Heart left ventricle (tissue), 16 donors: ENCODE data around the gene FOXP1. TPM values are rescaled to one million over a fixed set of nuclear protein-coding genes. Genes with fewer than 3 reads are reported as not detected.

Experiments
- ATAC-seq, 4 donors: fragments of 200-7000 bp; cut with Tn5 transposase; one replicate each; pipeline ENCODE4 v1.9.1; 2020 to 2022; ENCODE audit warnings: moderate library complexity in 4 of 4, mild to moderate bottlenecking in 3 of 4, moderate number of reproducible peaks in 1 of 4
- DNase-seq, 5 donors: peaks; one replicate each; pipeline ENCODE4 v3.0.0-alpha.2; 2020
- H3K27ac ChIP-seq, 12 donors: fragments of 200-600 bp; sonication (generic) in 4 of 12; one replicate each; pipeline versions ENCODE4 v1.5.0 to v1.8.0; 2016 to 2022; ENCODE audit warnings: mild to moderate bottlenecking in 2 of 12
- H3K27me3 ChIP-seq, 9 donors: fragments of 200-600 bp; sonication (generic) in 2 of 9; one replicate each; pipeline versions ENCODE4 v1.5.1 to v1.8.0; 2016 to 2022; ENCODE audit warnings: mild to moderate bottlenecking in 3 of 9
- H3K36me3 ChIP-seq, 9 donors: fragments of 200-600 bp; sonication (generic) in 2 of 9; one replicate each; pipeline versions ENCODE4 v1.5.0 to v1.8.0; 2018 to 2022; ENCODE audit warnings: mild to moderate bottlenecking in 2 of 9
- H3K4me1 ChIP-seq, 12 donors: fragments of 200-600 bp; sonication (generic) in 4 of 12; one replicate each; pipeline versions ENCODE4 v1.5.0 to v1.8.0; 2016 to 2022; ENCODE audit warnings: mild to moderate bottlenecking in 3 of 12
- H3K4me3 ChIP-seq, 12 donors: fragments of 200-600 bp; sonication (generic) in 4 of 12; one replicate each; pipeline versions ENCODE4 v1.5.0 to v1.8.0; 2017 to 2022; ENCODE audit warnings: mild to moderate bottlenecking in 9 of 12, moderate library complexity in 4 of 12
- H3K9me3 ChIP-seq, 12 donors: fragments of 200-600 bp; sonication (generic) in 4 of 12; one replicate each; pipeline versions ENCODE4 v1.5.0 to v1.8.0; 2016 to 2022; ENCODE audit warnings: mild to moderate bottlenecking in 1 of 12
- POLR2A ChIP-seq, 2 donors: fragments of 450-650 bp; IDR thresholded peaks; one replicate each; pipeline ENCODE4 v1.6.1; 2017; ENCODE audit warnings: antibody characterized with exemption in 2 of 2, mild to moderate bottlenecking in 2 of 2, moderate library complexity in 2 of 2
- WGBS, 4 donors: extraction: QIAGEN DNeasy Blood & Tissue Kit in 2 of 4; methylation state at CpG; one replicate each; pipeline versions ENCODE4 v1.1.5 to v1.1.7; 2013 to 2018; 5-methylcytosine and 5-hydroxymethylcytosine counted together
- intact Hi-C, 10 donors: fragments of 100-400 bp; cut with DNase I; formaldehyde crosslinking; loops; one replicate each; pipeline versions ENCODE4 v1.11.1 to v1.14.2; 2022
- polyA plus RNA-seq, 2 donors: library from polyadenylated mRNA; stranded (reverse); fragments of 200-250 nt; gene quantifications; one replicate each; pipeline ENCODE4 v1.2.3, GENCODE V29; 2013
- total RNA-seq, 9 donors: library from RNA; depleted of rRNA in 2 of 9; stranded (reverse); fragments of >200 nt in 2 of 9; fragmentation: NEBNext Ultra II Directional in 3 of 9; extraction: Animal tissue kit (Norgen Biotek cat#: 25700) in 3 of 9; gene quantifications; one replicate each; pipeline versions ENCODE4 v1.1.0 to v1.2.4, GENCODE V29; 2016 to 2023
- TF ChIP-seq, protein P1 (sequence below), 12 donors: fragments of 200-600 bp; sonication (generic) in 4 of 12; IDR thresholded peaks; one replicate each; pipeline versions ENCODE4 v1.5.0 to v1.8.0; 2018 to 2022; ENCODE audit warnings: antibody characterized with exemption in 12 of 12, mild to moderate bottlenecking in 5 of 12
- donor health status: ischemic (EF 13 %, LVEDD 7.1; RV severe dilation, severe dysfunction).
- donor health status: healthy with polysubstance abuse.
- donor health status: DM: no; HTN: yes; CAD: no.
- donor health status: DM: no; HTN: no; CAD: no.
- donor health status: ischemic (EF 25% LVEDD 6.9; RV normal size, moderate dysfunction).
- donor health status: ischemic (EF 25% LVEDD 5.7; RV mildly dilated, moderate dysfunction).
- donor health status: healthy.
- donor health status: DM: yes; HTN: yes; CAD: no.
- donor health status: ischemic (EF 35%, LVEDD 5.7; RV mildly dilated, moderate dysfunction).
- donor health status: nonischemic (EF 11% LVEDD 7.7; RV severe dilation, severe dysfunction).
- donor health status: DM: yes; HTN: yes; CAD: no.
- donor health status: PGD.
- donor health status: ischemic (EF 29% LVEDD 5.4; RV normal size, mild dysfunction).
- donor health status: nonischemic (EF 23%, LVEDD 6.1; RV moderate dilation, normal function).

Gene FOXP1
- total and polyA plus RNA-seq, 11 donors: 14.9 to 67.8 (median 41.1) TPM

DNA sequence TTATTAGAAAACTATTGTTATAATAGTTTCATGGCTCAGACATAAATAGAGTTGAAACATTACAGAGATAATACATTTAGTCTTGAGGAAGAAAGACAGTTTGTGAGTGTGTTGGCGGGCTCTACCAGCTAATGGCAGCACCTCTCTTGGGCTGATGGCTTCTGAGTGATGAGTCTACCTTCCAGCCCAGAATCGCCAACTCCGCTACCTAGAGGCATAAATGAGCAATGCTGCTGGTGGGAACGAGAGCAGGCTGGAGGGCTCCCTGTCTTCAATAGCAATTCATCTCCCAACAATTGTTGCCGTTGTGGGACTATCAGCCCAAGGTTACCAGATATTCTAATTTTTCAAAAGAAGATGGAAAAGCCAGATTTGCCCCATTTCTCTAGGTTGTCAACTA, 388.7 kb downstream of the FOXP1 start:
- WGBS, 4 donors: 95 to 99% (median 98%) methylated on average over 5 of the region's 5 CpGs
- no peak for DNase-seq
- intact Hi-C loops: no loop called here

DNA sequence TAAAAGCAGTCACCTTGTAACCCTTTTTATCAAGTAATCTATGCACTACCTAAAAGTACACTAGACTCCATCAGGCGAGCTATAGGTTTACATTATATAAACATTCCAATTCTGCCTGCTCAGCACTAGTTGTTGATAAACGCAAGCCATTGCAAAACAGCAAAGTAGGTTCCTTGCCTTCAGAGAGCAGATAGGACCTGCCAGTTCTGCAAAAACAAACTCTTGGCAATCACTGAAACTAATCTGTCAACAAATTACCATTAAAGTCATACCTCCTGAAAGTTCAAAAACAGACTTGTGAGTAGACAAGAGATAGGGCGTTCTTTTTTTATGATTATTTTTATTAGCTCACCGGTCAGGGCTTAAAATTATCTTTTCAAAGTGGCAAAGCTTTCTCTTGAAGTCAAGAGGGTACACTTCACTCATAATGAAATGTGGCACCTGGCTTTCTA, 392.5 kb downstream of the FOXP1 start:
- no peak for TF ChIP-seq POLR2A (IDR thresholded peaks at IDR 0.05)
- TF ChIP-seq, protein P1, sequence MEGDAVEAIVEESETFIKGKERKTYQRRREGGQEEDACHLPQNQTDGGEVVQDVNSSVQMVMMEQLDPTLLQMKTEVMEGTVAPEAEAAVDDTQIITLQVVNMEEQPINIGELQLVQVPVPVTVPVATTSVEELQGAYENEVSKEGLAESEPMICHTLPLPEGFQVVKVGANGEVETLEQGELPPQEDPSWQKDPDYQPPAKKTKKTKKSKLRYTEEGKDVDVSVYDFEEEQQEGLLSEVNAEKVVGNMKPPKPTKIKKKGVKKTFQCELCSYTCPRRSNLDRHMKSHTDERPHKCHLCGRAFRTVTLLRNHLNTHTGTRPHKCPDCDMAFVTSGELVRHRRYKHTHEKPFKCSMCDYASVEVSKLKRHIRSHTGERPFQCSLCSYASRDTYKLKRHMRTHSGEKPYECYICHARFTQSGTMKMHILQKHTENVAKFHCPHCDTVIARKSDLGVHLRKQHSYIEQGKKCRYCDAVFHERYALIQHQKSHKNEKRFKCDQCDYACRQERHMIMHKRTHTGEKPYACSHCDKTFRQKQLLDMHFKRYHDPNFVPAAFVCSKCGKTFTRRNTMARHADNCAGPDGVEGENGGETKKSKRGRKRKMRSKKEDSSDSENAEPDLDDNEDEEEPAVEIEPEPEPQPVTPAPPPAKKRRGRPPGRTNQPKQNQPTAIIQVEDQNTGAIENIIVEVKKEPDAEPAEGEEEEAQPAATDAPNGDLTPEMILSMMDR (IDR thresholded peaks at IDR 0.05): no peak

More for the DNA sequence above, 388.7 kb downstream of the FOXP1 start:
- Histone ChIP-seq H3K27me3 (no peaks in the 10 kb centered on the region), H3K4me1 (peaks cover 0 to 11% (median 0%) of the 10 kb centered on the region in 12 donors), H3K36me3 (peaks cover 0 to 15% (median 0%) of the 10 kb centered on the region in 9 donors), H3K27ac (no peak overlapping the region), H3K9me3 (no peaks in the 10 kb centered on the region), H3K4me3 (no peak overlapping the region)
- no peak for TF ChIP-seq POLR2A (IDR thresholded peaks at IDR 0.05)
- TF ChIP-seq, protein P1 (IDR thresholded peaks at IDR 0.05): no peak
- ATAC-seq: no peak

GRCh38 chr3:71189480-71189879, 394.0 kb downstream of the FOXP1 start:
- intact Hi-C loops: loop anchor here in 1 of 10 donors (5.0 kb wide), 1 partner anchor 53 kb away; no protein-coding TSS in a partner anchor
- ATAC-seq: no peak

More for the DNA sequence above, 392.5 kb downstream of the FOXP1 start:
- no peaks in the 10 kb centered on the region for H3K9me3 ChIP-seq
- no peak overlapping the region for H3K4me3 ChIP-seq
- DNase-seq (no peak), ATAC-seq (peak in 2 of 4 donors; percentile 24 to 51)
- H3K27ac ChIP-seq: no peak overlapping the region
- no peaks in the 10 kb centered on the region for H3K27me3 ChIP-seq
- intact Hi-C loops: no loop called here
- H3K4me1 ChIP-seq: peaks cover 0 to 19% (median 2%) of the 10 kb centered on the region in 12 donors
- peaks cover 0 to 5% (median 0%) of the 10 kb centered on the region in 9 donors for H3K36me3 ChIP-seq
- WGBS, 4 donors: 50 to 61% (median 55%) methylated on average over 4 of the region's 4 CpGs

DNA sequence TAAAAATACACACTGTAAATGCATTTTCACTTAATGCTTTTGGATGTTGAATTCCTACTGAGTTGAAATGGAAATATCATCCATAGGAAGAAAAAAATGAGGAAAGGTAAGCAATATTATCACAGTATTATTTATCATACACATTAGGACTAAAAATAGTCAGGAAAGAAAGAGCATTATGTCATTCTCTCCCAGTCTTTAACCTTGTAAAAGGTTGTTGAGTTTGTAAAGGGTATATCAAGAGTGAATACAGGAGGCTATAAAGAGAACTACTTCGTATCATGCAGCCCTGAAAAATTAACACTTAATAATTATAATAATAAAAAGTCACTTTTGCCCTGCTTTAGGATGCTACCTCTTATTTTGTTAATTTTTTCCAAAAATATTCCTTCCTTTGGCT, 395.8 kb downstream of the FOXP1 start:
- 55 to 64% (median 60%) methylated on average over 1 of the region's 1 CpG for WGBS, 4 donors
- no peaks in the 10 kb centered on the region for H3K36me3 ChIP-seq
- peak overlapping the region in 1 of 12 donors; percentile 24 for H3K27ac ChIP-seq
- no peaks in the 10 kb centered on the region for H3K27me3 ChIP-seq
- TF ChIP-seq, protein P1 (IDR thresholded peaks at IDR 0.05): no peak
- TF ChIP-seq POLR2A (IDR thresholded peaks at IDR 0.05): no peak
- H3K4me3 ChIP-seq: no peak overlapping the region
- ATAC-seq (peak in 3 of 4 donors; percentile 51 to 65 (median 63)), DNase-seq (no peak)
- H3K4me1 ChIP-seq: peaks cover 0 to 19% (median 3%) of the 10 kb centered on the region in 12 donors
- intact Hi-C loops: loop anchor here in 1 of 10 donors (5.0 kb wide), 1 partner anchor 55 kb away; no protein-coding TSS in a partner anchor
- no peaks in the 10 kb centered on the region for H3K9me3 ChIP-seq

More at GRCh38 chr3:71189480-71189879, 394.0 kb downstream of the FOXP1 start:
- Histone ChIP-seq H3K27ac (no peak overlapping the region), H3K9me3 (no peaks in the 10 kb centered on the region), H3K4me1 (peaks cover 0 to 19% (median 3%) of the 10 kb centered on the region in 12 donors), H3K27me3 (no peaks in the 10 kb centered on the region), H3K4me3 (no peak overlapping the region), H3K36me3 (no peaks in the 10 kb centered on the region)
- 90 to 100% (median 98%) methylated on average over 1 of the region's 1 CpG for WGBS, 4 donors
- no peak for TF ChIP-seq POLR2A (IDR thresholded peaks at IDR 0.05)
- TF ChIP-seq, protein P1 (IDR thresholded peaks at IDR 0.05): no peak
- no peak for DNase-seq
